GM04503 (cell line): ENCODE measurements around the gene PFKFB3.
A peak's percentile ranks its signal among the peaks of the same experiment; 100 is the strongest.
"Not testable (repeated sequence)": the region's sequence is repeated elsewhere in the genome, so short reads cannot be mapped to it uniquely, and the experiment has no call there.

Experiments used
- DNase-seq: peaks from one replicate; pipeline ENCODE4 v3.0.0-alpha.2; 2012; ENCODE audit warnings: low read depth

PFKFB3 gene

GRCh38 chr10:6236349-6237198 is 33.8 kb downstream of the PFKFB3 start:
- DNase-seq: no peak

GRCh38 chr10:6237199-6237530 is 34.4 kb downstream of the PFKFB3 start:
- DNase-seq: no peak

DNA sequence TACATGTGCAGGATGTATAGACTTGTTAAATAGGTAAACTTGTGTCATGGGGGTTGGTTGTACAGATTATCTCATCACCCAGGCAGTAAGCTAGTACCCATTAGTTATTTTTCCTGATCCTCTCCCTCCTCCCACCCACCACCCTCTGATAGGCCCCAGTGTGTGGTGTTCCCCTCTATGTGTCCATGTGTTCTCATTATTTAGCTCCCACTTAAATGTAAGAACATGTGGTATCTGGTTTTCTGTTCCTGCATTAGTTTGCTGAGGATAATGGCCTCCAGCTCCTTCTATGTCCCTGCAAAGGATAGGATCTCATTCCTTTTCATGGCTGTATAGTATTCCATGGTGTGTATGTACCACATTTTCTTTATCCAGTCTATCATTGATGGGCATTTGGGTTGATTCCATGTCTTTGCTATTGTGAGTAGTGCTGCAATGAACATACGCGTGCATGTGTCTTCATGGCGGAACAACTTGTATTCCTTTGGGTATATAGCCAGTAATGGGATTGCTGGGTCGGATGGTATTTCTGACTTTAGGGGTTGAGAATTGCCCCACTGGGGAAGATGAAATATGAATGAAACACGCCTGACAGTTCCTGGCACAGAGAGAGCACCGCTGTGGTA is 36.0 kb downstream of the PFKFB3 start:
- DNase-seq: not testable (repeated sequence)

GRCh38 chr10:6239213-6239991 is 36.7 kb downstream of the PFKFB3 start:
- peak; percentile 96 for DNase-seq

DNA sequence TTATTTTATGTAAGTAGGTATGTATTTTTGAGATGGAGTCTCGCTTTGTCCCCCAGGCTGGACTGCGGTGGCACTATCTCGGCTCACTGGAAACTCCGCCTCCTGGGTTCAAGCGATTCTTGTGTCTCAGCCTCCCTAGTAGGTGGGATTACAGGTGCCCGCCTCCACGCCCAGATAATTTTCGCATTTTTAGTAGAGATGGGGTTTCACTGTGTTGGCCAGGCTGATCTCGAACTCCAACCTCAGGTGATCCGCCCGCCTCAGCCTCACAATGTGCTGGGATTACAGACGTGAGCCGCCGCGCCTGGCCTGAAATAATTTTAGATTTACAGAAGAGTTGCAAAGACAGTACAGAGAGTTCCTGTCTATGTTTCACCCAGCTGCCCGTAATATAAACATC is 37.5 kb downstream of the PFKFB3 start:
- DNase-seq: no peak

GRCh38 chr10:6242089-6242488 is 39.4 kb downstream of the PFKFB3 start:
- no peak for DNase-seq

- no peak for DNase-seq
These were observed 41.8 kb downstream of the PFKFB3 start for GRCh38 chr10:6244510-6244909.

DNA sequence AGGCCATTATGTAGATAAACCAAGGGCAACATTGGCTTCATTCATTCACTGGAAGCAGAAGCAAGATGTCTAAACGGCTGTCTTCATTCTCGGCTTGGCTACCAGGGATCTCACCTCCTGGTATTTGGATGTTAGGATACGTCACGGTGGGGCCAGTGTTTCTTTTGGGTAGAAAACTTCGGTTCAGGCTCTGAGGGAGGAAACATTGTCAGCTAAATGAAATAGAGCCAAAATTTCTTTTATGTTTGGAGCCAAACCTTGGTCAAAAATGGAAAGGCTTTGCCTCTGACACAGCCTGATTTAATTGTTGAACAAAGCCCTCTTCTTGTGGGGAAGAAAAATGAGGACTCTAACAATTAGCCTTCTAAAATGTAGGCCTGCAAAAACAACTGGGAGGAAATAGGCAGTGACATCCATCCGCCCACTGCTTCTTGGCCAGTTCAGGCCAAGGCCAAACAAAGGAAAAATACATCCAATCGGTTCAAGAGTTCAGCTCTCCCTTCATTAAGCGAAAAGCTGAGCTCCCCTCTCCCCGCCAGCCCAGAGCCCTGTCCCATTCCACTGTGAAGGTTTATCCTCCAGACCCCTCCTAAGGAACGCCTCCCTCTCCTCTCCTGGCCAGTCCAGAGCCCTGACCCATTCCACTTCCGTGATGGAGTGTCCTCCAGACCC is 44.4 kb downstream of the PFKFB3 start:
- DNase-seq: no peak

DNA sequence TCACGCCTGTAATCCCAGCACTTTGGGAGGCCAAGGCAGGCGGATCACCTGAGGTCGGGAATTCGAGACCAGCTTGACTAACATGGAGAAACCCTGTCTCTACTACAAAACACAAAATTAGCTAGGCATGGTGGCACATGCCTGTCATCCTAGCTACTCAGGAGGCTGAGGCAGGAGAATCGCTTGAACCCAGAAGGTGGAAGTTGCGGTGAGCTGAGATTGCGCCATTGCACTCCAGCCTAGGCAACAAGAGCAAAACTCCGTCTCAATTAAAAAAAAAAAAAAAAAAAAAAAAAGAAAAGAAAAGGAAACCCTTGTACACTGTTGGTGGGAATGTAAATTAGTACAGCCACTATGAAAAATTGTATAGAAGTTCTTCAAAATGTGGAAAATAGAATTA is 46.2 kb downstream of the PFKFB3 start:
- not testable (repeated sequence) for DNase-seq

DNA sequence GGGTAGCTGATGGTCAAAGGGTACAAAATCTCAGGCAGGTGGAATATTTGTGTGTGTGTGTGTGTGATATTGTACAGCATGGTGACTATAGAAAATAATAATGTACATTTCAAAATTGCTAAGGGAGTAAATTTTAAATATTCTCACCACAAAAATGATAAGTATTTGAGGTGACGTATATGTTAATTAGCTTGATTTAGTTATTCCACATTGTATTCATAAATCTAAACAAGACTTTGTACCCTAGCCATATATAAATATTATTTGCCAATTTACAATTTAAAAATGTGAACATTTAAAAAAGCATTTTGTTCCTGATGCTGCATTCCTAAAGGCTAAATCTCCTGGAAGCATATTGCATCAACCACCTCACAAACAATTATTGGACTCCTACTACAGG is 47.0 kb downstream of the PFKFB3 start:
- DNase-seq: no peak

GRCh38 chr10:6250745-6251144 is 48.0 kb downstream of the PFKFB3 start:
- no peak for DNase-seq

GRCh38 chr10:6254201-6254600 is 51.5 kb downstream of the PFKFB3 start:
- no peak for DNase-seq

DNA sequence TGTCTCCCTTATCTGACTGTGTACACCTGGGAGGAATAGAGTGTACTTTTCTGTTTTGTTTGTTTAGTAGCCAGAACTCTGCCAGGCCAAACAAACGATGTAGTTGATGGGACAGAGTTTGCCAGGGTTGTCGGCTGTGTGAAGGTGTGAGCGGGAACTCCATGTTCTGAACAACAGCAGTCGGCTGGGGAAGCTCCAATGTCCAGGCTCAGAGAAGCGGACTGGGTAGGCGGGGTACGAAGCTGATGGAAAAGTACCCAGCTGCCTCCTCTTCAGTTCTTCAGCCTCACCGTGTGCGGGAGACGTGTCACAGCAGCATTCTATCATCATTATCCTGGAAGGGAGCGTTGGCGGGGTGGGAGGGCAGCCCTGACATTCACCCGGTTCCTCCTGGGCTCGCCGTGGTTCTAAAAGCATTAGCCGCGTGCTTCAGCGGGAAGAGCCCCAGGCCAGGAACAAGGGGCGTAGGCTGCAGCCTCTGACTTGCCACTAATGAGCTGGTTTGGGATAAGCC is 52.9 kb downstream of the PFKFB3 start:
- DNase-seq: no peak

DNA sequence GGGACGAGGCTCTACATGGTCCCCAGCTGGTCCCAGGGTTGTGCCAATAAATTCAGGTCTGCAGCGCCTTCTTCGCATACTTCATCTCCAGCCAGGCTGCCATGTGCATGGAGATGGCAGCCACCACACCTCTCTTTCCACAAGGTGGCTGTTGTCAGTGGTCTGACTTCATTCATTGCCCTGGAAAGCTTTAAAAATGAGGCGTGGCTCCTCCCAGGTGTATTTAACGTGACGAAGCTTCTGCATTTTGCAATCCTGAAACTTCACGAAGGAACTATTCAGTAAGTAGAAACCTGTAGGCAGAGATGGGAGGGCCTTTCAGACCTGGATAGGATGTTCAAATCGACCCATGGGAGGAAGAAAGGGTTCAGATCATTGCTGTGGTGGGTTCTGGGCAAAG is 53.7 kb downstream of the PFKFB3 start:
- no peak for DNase-seq

- DNase-seq: no peak
These were observed 56.4 kb downstream of the PFKFB3 start for GRCh38 chr10:6259153-6259552.

GRCh38 chr10:6260843-6261242 is 58.1 kb downstream of the PFKFB3 start:
- DNase-seq: no peak

DNA sequence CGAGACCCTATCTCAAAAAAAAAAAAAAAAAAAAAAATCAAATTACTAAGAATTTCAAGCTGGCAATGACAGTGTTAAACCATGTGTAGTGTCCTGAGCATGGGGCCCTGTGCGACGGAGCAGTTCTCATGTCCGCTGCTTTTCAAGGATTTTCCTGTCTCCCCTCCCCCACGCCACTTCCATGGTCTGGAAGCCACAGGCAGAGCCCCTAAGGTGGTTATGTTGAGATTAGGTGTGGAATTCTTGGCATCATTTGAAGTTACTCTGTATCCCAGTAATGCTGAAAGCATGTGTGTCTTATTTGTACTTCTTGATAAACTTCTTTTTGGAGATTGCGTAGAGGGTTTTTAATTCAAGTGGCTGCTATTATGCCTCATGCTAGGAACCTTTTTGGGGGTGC is 65.2 kb downstream of the PFKFB3 start:
- no peak for DNase-seq

DNA sequence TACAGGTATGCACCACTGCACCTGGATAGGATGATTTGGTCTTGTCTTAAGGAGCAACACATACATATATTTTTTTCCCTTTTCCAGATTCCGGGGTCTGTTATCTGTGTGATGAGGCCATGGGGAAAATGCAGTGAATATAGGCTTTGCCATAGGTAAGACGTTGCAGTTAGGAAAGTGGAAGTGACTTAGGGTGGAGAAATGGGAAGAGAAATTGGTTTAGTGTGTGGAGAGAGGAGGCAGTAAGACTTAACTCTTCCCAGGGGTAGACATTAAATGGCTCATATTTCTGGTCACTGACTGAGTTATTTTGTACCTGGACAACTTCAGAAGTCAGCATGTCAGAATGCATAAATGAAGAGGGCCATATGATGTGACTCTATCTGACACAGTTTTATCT is 66.7 kb downstream of the PFKFB3 start:
- no peak for DNase-seq

GRCh38 chr10:6269953-6270867 is 67.5 kb downstream of the PFKFB3 start:
- no peak for DNase-seq

GRCh38 chr10:6270951-6271350 is 68.2 kb downstream of the PFKFB3 start:
- no peak for DNase-seq

- no peak for DNase-seq
These were observed 68.9 kb downstream of the PFKFB3 start for GRCh38 chr10:6271663-6272062.
